Measurements from ENCODE around the gene LYRM1. TPM values are rescaled to one million over a fixed set of nuclear protein-coding genes. Genes with fewer than 3 reads are reported as not detected.

Gene LYRM1
- total and polyA plus RNA-seq, 2 of the 8 experiments (the other 6 are each of a cell fraction or from before 2014, with no cell fraction given) = 11.6 to 13.4 TPM

DNA sequence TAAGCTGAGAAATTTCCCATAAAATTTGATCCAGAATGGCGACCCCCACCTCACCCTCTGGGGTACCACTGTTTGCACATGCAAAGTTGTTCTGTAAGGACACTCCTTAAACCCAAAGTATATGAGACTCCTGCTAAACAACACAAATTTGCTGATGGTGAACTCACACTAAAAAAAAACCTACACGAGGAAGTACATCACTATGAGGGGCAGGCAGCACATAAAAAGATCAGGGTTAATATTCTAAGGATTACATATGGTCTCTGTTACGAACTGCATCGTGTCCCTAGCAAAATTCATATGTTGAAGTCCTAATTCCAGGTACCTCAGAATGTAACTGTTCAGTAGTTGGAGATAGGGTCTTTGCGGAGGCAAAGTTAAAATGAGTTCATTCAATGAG, 60.3 kb downstream of the LYRM1 start (continued):
- TF ChIP-seq JUND (IDR thresholded peaks at IDR 0.05; ENCODE audit: low read length) = no peak
- TF ChIP-seq, protein P1, sequence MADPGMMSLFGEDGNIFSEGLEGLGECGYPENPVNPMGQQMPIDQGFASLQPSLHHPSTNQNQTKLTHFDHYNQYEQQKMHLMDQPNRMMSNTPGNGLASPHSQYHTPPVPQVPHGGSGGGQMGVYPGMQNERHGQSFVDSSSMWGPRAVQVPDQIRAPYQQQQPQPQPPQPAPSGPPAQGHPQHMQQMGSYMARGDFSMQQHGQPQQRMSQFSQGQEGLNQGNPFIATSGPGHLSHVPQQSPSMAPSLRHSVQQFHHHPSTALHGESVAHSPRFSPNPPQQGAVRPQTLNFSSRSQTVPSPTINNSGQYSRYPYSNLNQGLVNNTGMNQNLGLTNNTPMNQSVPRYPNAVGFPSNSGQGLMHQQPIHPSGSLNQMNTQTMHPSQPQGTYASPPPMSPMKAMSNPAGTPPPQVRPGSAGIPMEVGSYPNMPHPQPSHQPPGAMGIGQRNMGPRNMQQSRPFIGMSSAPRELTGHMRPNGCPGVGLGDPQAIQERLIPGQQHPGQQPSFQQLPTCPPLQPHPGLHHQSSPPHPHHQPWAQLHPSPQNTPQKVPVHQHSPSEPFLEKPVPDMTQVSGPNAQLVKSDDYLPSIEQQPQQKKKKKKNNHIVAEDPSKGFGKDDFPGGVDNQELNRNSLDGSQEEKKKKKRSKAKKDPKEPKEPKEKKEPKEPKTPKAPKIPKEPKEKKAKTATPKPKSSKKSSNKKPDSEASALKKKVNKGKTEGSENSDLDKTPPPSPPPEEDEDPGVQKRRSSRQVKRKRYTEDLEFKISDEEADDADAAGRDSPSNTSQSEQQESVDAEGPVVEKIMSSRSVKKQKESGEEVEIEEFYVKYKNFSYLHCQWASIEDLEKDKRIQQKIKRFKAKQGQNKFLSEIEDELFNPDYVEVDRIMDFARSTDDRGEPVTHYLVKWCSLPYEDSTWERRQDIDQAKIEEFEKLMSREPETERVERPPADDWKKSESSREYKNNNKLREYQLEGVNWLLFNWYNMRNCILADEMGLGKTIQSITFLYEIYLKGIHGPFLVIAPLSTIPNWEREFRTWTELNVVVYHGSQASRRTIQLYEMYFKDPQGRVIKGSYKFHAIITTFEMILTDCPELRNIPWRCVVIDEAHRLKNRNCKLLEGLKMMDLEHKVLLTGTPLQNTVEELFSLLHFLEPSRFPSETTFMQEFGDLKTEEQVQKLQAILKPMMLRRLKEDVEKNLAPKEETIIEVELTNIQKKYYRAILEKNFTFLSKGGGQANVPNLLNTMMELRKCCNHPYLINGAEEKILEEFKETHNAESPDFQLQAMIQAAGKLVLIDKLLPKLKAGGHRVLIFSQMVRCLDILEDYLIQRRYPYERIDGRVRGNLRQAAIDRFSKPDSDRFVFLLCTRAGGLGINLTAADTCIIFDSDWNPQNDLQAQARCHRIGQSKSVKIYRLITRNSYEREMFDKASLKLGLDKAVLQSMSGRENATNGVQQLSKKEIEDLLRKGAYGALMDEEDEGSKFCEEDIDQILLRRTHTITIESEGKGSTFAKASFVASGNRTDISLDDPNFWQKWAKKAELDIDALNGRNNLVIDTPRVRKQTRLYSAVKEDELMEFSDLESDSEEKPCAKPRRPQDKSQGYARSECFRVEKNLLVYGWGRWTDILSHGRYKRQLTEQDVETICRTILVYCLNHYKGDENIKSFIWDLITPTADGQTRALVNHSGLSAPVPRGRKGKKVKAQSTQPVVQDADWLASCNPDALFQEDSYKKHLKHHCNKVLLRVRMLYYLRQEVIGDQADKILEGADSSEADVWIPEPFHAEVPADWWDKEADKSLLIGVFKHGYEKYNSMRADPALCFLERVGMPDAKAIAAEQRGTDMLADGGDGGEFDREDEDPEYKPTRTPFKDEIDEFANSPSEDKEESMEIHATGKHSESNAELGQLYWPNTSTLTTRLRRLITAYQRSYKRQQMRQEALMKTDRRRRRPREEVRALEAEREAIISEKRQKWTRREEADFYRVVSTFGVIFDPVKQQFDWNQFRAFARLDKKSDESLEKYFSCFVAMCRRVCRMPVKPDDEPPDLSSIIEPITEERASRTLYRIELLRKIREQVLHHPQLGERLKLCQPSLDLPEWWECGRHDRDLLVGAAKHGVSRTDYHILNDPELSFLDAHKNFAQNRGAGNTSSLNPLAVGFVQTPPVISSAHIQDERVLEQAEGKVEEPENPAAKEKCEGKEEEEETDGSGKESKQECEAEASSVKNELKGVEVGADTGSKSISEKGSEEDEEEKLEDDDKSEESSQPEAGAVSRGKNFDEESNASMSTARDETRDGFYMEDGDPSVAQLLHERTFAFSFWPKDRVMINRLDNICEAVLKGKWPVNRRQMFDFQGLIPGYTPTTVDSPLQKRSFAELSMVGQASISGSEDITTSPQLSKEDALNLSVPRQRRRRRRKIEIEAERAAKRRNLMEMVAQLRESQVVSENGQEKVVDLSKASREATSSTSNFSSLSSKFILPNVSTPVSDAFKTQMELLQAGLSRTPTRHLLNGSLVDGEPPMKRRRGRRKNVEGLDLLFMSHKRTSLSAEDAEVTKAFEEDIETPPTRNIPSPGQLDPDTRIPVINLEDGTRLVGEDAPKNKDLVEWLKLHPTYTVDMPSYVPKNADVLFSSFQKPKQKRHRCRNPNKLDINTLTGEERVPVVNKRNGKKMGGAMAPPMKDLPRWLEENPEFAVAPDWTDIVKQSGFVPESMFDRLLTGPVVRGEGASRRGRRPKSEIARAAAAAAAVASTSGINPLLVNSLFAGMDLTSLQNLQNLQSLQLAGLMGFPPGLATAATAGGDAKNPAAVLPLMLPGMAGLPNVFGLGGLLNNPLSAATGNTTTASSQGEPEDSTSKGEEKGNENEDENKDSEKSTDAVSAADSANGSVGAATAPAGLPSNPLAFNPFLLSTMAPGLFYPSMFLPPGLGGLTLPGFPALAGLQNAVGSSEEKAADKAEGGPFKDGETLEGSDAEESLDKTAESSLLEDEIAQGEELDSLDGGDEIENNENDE (IDR thresholded peaks at IDR 0.05; ENCODE audit: insufficient replicate concordance, low read length) = no peak
